Measurements from ENCODE around the gene UROC1.

The UROC1 gene

DNA sequence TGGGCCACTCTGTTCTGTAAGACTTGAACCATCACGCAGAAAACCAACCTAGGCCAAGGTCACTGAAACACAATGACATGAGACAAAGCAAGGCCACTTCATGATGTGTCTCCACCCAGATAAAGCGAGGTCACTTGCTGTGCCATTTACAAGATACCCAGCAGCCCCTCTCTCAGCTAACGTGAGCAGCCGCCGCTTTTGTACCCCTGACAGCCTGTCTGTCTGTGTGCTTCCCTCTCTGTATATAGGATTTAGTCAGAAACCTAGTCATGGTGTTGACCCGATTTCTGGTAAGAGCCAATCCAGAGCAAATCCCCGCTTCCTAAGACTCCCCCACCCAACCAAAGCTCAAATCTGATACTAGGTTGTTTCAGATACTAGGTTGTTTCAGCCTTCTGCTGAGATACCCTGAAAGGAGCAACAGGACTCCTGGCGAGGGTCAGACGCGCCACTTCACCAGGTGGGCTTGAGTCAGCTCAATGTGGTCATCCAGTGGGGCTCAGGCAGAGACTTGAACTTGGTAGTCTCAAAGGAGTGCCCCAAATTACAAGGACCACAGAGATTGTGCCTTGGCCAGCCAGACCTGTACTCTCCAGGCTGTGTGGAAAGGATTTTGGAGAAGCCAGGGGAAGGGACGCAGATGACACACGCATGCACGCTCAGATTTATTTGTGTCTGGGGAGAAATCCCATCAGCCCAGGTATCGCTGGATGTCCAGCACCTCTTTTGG lies 38.8 kb downstream of the UROC1 start:
- DNase-seq (ENCODE audit: low spot score), result no peak

- DNase-seq (ENCODE audit: low spot score), result no peak
These were observed 40.6 kb downstream of the UROC1 start for GRCh38 chr3:126477061-126477380.

- peak; percentile 52 for DNase-seq (ENCODE audit: low spot score)
These were observed 41.2 kb downstream of the UROC1 start for GRCh38 chr3:126476166-126477060.

- DNase-seq (ENCODE audit: low spot score), result peak; percentile 86
These were observed 42.0 kb downstream of the UROC1 start, which contains the start of gene ZXDC for GRCh38 chr3:126475413-126476114. TSS of gene ZXDC (minus strand) at chr3:126475891. CDS start at chr3:126475865, 26 bp downstream.

DNA sequence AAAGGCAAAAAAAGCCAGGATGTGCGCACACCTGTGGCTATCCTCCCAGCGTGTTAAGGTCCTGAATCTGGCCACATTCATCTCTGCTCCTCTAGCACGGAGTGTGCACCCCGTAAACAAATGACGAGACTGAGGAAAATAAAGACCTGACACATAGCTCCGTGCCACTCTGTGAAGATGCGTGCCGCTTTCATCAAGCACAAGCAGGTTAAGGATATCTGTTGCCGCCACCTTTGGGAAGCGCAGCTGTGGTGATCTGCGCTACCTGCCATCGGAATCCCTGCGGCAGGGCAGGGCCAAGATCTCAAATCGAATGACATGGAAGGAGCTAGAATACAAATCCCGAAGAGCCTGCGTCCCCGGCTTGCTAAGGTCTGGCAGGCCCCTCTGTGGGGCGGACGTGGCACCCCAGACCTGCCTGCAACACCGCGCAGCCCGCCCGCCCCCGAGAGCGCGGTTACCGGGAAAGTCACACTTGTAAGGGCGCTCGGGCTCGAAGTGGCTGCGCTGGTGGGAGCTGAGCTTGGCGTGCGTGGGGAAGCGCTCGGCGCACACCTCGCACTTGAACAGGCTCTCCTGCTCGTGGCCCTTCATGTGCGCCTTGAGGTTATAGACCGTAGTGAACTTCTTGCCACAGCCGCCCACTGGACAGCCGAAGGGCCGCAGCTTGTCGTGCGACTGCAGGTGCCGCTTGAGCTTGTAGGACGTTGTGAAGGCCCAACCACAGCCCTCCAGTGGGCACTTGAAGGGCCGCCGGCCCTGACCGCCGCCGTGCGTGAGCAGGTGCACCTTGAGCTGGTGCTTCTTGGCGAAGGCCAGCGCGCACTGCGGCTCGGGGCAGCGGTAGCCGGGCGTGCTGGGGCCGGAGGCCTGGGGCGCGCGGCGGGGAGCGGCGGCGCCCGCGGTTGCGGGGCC lies 42.8 kb downstream of the UROC1 start:
- DNase-seq (ENCODE audit: low spot score), result peak; percentile 66

DNA sequence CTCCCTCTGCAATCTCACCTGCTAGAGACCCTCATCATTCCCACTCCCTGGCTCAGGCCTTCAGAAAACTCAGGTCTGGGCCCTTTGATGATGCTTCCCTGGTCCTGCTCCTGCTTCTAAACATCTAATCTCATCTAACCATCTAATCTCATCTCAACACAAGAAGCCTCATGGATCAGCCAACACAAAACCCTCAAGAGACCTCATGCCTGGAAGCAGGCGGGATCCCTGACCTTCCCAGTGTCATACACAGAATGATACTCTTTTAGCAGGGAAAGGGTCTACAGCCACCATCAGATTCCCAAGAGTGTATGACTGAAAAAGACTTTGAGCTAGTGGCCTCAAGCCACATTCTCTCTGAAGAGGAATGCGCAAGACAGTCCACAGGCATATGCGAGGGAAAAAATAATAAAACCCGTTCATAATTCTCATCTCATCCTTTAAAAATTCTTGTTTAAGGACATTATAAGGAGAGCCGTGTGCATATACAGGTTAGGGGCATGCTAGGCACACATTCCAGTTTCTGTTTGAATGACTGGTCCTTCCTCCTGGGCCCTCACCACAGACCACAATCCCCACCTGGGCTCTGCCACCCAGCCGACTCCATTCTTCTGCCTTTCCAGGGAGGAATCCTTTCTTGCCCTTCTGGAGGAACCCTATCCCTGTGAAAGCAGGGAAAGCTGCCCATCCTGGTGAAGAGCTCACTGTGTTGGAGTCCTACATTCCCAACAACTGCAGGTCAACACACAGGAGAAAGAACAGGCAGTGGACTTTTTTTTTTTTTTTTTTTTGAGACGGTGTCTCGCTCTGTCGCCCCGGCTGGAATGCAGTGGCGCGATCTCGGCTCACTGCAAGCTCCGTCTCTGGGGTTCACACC lies 44.0 kb downstream of the UROC1 start:
- DNase-seq (ENCODE audit: low spot score), result no peak

DNA sequence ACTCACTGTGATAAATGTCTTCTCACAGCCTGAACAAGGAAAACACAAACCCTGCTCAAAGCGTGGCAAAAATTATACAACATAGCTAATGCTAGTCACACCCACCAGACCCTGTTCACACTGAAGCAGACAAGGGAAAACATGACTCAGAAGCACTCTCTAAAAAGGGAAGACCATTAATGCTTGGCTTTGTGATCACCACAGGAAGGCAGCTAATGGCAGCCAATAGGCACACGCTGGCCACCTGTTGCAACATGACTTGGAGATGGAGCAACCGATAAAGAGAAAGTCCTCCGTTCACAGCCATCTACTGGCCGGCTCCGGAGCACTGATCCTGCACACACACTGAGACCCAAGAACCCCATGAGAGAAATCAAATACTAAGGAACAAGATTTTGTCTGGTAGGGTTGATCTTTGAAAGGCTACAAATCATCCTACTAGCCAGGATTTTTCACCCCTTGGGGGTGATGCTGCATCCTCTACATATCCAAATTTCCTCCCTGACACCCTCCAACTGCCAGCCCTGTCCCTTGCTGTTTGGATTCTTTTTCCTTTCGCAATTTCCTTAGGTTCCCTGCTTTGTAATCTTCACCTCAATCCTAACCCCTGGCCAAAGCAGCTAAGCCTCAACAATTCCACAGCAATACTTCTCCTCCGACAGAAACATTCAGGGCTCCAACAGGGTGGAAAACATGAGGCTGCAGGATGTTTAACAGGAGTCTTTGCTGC lies 45.1 kb downstream of the UROC1 start:
- DNase-seq (ENCODE audit: low spot score), result no peak

DNA sequence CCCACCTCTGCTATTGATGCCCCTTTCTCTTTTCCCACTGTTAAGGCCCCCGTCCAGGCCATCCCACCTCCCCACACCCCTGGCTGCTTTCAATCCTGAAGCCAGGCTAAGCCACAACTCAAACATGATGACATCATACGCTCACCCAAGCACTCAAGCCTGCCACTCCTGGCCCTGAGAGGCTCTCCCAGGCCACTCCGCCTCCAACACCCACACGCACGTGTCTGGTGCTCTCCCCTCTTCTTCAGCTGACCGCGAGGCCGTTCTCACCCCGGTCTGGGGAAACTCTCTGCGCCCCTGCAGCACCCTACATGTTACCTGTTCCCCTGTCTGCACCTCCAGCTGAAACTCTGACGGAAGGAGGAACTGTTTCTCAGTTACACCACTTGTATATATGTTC lies 48.1 kb downstream of the UROC1 start:
- no peak for DNase-seq (ENCODE audit: low spot score)

GRCh38 chr3:126468028-126468891 lies 49.3 kb downstream of the UROC1 start:
- DNase-seq (ENCODE audit: low spot score), result no peak

GRCh38 chr3:126467611-126467955 lies 50.0 kb downstream of the UROC1 start:
- no peak for DNase-seq (ENCODE audit: low spot score)

DNA sequence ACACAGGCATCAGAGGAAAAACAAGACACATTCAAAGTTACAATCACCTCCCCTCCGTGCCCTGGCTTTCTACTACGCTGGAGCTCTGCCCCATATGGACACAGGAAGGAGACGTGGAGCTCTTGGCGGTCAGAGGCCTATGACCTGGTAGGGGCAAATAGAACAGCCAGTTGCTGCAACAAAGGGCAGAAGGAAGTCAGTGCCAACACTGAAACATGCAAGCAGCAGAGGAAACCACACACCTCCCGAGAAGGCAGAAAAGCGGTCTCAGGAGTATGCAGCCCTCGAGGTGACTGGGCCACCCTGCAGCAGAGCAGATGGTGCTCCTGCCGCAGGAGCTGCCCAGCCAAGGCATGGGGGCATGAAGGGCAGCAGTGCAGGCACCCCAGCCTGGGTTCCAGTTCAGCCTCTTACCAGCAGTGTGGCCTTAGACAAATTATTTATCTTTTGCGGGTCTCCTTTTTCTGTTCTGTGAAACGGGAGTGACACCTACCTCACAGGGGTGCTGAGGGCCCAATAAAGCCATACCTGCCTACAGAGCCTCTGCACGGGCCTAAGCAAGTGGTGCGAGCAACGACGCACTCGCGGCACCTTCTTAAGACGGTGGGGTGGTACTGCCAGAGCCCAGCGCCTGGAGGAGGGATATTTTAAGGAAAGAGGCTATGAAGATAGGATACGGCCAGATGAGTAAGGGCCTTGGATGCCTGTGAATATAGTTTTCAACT lies 50.5 kb downstream of the UROC1 start:
- DNase-seq (ENCODE audit: low spot score), result no peak

DNA sequence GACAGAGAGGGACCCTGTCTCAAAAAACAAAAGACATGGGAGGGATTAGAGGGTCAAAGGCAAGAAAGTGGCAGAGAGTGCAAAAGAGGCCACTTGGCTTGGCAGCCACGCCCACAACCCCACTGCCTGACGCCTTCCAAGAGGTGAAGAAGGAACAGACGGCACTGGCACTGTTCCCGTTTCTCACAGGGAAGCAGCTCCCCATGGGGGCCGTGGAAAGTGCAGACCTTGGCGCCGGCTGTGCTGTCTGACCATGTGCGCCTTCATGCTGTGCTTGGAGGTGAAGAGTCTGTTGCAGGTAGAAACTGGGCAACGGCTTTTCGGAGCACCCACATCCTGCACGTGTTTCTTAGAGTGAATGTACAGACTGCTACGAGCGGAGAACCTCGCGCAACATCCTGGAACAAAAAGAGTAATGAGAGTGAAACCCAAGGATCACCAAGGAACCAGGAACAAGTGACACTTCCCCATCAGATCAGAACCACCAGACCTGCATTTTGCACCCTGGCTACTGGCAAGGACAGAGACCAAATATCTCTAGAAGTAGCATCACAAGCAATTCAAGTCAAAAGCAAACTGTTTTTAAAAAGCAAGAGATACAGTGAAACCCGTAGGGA lies 51.5 kb downstream of the UROC1 start:
- no peak for DNase-seq (ENCODE audit: low spot score)

- DNase-seq (ENCODE audit: low spot score), result no peak
These were observed 52.6 kb downstream of the UROC1 start for GRCh38 chr3:126464997-126465396.

DNA sequence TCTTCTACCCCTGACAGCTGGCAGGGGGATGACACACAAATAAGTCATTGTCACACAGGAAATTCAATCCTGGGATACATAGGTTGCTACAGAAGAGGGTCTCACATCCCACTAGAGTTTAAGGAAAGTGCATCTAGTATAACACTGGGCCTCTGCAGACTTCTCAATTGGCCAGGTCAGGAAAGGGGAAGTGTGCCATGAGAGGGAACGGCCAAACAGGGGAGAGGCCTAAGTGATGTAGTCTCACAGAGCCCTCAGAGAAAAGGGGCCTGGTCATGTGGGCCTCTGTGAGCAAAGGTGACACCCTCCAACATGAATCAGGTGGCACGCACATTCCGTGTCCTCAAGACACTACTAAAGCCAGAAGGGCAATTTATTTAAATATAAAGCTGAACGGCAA lies 53.1 kb downstream of the UROC1 start:
- DNase-seq (ENCODE audit: low spot score), result no peak

GRCh38 chr3:126464093-126464492 lies 53.5 kb downstream of the UROC1 start:
- DNase-seq (ENCODE audit: low spot score), result no peak

DNA sequence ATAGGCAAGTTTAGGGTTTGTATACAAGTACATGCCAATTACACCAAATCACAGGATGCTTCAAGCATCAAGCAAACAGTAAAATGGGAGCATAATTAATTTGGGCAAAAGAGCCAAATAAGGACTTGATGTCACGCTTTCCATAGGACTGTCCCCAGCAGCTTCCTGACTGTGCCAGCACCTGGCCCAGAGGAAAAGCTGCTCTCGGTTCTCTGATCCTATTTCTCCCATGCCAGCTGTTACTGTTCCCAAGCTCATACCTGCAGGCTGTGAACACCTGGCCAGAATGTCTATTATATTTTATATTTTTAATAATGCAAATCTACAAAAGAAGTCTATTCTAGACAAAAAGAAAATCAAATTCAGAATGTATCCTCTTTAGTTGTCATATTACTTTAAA lies 54.1 kb downstream of the UROC1 start:
- no peak for DNase-seq (ENCODE audit: low spot score)

DNA sequence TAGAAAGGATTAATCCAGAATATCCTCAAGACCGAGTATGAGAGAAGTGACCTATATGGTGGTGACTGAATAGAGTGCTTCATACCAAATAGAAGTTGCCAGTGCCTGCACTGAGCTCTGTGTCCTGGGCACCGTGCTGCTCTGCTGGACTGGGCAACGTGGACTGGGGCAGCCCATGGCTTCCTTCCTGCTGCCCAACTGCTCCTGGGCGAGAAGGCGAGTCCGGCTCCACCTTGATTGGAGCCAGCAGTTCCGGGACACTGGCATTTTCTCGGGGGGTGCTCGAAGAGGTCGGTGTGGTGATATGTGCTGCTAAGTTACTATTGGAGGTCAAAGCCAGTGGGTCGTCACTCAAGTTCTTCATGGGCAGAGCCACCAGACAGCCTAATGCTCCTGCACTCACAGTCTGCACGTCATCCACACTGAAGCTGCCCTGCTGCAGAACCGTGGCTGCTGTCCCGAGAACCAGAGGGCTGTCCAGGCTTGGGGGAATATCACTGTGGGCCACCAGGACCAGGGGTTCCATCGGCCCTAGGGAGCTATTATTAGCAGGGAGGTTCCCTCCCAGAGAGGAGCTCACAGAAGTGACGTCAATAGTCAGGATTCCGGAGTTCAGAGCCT lies 56.0 kb downstream of the UROC1 start:
- no peak for DNase-seq (ENCODE audit: low spot score)

Data from SK-N-DZ (cell line).